Endothelial cell of umbilical vein (primary cell): Measurements from ENCODE around the gene APH1A. TPM values are rescaled to one million over a fixed set of nuclear protein-coding genes. Genes with fewer than 3 reads are reported as not detected.

Source experiments
- polyA plus RNA-seq, 4 experiments: library from polyadenylated mRNA; depleted of rRNA in 3 of 4; stranded (reverse) in 3 of 4; unstranded in 1 of 4; fragments of >200 nt; gene quantifications; 2 replicates each; pipeline versions ENCODE4 v1.2.1 to v1.2.3, GENCODE V29; 2011 to 2012; ENCODE audit warnings: missing spikeins in 1 of 4
- small RNA-seq: library from RNA; depleted of rRNA; stranded (forward); fragments of <200 nt; gene quantifications from one replicate; pipeline ENCODE3, GENCODE V24; 2012; ENCODE audit warnings: low replicate concordance, low read depth; ENCODE audit not compliant: insufficient read depth, insufficient read length
- total RNA-seq: library from RNA; stranded (reverse); gene quantifications from 2 replicates; pipeline ENCODE4 v1.2.3, GENCODE V29; 2021

The APH1A gene
- total and polyA plus RNA-seq, 2 donors (not counting 3 experiments of a cell fraction or from before 2014, with no cell fraction given) = 165 to 325 TPM

Small RNA genes within 50 kb of the gene (small RNA-seq; reads per million reads assigned to genes)
- gene RNU2-17P = not detected

Other genes starting within 250 kb of the APH1A start
- gene VPS45, start 201.2 kb downstream of the APH1A start, total RNA-seq = 40.4 and 43.7 TPM in 2 replicates
- gene VPS45, start 201.2 kb downstream of the APH1A start, polyA plus RNA-seq = 24.8 and 25.6 TPM in 2 replicates
- gene PLEKHO1, start 119.1 kb downstream of the APH1A start, total RNA-seq = 101 and 121 TPM in 2 replicates
- 59.8 and 71.9 TPM in 2 replicates for gene PLEKHO1, start 119.1 kb downstream of the APH1A start, polyA plus RNA-seq
- 53.4 and 57.9 TPM in 2 replicates for gene ANP32E, start 32.9 kb downstream of the APH1A start, total RNA-seq
- gene ANP32E, start 32.9 kb downstream of the APH1A start, polyA plus RNA-seq = 3.9 and 6.8 TPM in 2 replicates
- gene CA14, start 11.2 kb downstream of the APH1A start, total RNA-seq = not detected in 2 replicates
- not detected in 2 replicates for gene CA14, start 11.2 kb downstream of the APH1A start, polyA plus RNA-seq
- 30.4 and 35.5 TPM in 2 replicates for gene C1orf54, start 3.8 kb upstream of the APH1A start, total RNA-seq
- 52.6 and 66.9 TPM in 2 replicates for gene C1orf54, start 3.8 kb upstream of the APH1A start, polyA plus RNA-seq
- gene CIART, start 13.5 kb upstream of the APH1A start, total RNA-seq = 1.0 and 2.4 TPM in 2 replicates
- gene CIART, start 13.5 kb upstream of the APH1A start, polyA plus RNA-seq = 4.2 and 4.3 TPM in 2 replicates
- 73.0 and 76.7 TPM in 2 replicates for gene MRPS21, start 24.8 kb upstream of the APH1A start, total RNA-seq
- 54.8 and 63.1 TPM in 2 replicates for gene MRPS21, start 24.8 kb upstream of the APH1A start, polyA plus RNA-seq
- 66.8 and 79.3 TPM in 2 replicates for gene PRPF3, start 52.5 kb upstream of the APH1A start, total RNA-seq
- gene PRPF3, start 52.5 kb upstream of the APH1A start, polyA plus RNA-seq = 23.5 and 25.5 TPM in 2 replicates
- gene RPRD2, start 95.1 kb upstream of the APH1A start, total RNA-seq = 23.9 and 24.5 TPM in 2 replicates
- gene RPRD2, start 95.1 kb upstream of the APH1A start, polyA plus RNA-seq = 11.8 and 12.9 TPM in 2 replicates
- gene TARS2, start 218.4 kb upstream of the APH1A start, total RNA-seq = 20.6 and 21.5 TPM in 2 replicates
- 17.9 and 22.0 TPM in 2 replicates for gene TARS2, start 218.4 kb upstream of the APH1A start, polyA plus RNA-seq
- 7.2 and 7.3 TPM in 2 replicates for gene ECM1, start 239.1 kb upstream of the APH1A start, total RNA-seq
- gene ECM1, start 239.1 kb upstream of the APH1A start, polyA plus RNA-seq = 16.6 and 20.5 TPM in 2 replicates
- not detected in 2 replicates for gene FALEC, start 246.7 kb upstream of the APH1A start, total RNA-seq
- not detected in 2 replicates for gene FALEC, start 246.7 kb upstream of the APH1A start, polyA plus RNA-seq